HG03575 (cell line): ENCODE measurements around the gene TMUB2.

Experiments
- ATAC-seq: cut with Tn5 transposase; IDR thresholded peaks from one replicate; pipeline ENCODE4 v1.9.1; 2021; ENCODE audit not compliant: unreplicated experiment, insufficient number of reproducible peaks, low FRiP score; ENCODE audit errors: extremely low read depth

TMUB2 gene

DNA sequence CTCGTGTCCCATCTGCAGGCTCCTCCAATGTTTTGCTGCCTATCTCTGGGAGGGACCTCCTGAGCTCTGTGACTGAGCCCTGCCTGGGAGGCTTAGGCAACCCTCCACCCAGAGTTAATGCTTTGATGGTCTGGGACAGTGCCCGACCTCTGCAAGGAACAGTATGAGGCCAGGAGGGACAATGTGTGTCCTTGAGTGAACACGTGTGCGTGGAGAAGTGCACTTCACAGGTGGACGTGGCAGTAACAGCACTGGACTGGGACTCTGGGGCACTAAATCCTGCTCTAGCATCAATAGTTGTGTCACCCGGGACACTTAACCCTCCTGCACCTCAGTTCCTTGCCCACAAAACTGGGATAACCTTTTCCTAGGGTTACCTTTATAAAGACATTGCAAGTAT is 28.1 kb downstream of the TMUB2 start:
- no peak for ATAC-seq

DNA sequence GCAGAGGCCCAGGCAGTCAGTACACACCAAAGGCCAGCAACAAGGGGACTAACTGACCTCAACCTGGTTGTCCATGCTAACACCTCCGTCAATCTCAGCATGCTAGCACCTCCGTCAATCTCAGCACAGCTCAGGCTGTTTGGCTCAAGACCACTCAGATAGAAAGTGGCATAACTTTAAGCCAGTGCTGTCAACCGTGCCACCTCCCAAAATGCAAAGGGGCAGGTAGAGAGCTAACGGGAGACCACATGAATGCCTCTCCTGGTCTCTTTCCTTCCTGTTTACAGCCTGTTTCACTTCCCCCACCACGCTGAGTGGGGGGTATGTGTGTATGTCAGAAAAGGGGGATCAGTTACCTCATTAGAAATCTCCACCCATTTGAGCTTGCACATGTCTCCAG is 29.4 kb downstream of the TMUB2 start:
- ATAC-seq = no peak

DNA sequence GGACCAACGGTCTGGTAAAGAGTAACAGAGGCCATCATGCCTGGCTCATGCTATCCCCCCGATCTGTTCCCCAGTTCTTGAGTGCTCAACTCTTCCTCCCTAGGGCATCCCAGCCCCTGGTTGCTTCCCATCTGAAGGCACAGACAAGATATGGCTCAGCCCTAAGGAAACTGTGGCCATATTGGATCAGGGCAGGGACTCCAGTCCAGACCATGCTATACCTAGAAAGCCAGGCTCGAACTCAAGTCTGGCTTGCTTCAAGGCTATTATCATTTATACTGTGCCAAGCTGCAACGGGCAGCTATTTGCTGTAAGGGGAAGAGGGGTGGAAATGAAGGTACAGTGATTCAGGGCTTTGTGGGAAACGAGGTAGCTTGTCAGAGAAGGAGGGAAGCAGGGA is 29.9 kb downstream of the TMUB2 start:
- ATAC-seq = no peak

DNA sequence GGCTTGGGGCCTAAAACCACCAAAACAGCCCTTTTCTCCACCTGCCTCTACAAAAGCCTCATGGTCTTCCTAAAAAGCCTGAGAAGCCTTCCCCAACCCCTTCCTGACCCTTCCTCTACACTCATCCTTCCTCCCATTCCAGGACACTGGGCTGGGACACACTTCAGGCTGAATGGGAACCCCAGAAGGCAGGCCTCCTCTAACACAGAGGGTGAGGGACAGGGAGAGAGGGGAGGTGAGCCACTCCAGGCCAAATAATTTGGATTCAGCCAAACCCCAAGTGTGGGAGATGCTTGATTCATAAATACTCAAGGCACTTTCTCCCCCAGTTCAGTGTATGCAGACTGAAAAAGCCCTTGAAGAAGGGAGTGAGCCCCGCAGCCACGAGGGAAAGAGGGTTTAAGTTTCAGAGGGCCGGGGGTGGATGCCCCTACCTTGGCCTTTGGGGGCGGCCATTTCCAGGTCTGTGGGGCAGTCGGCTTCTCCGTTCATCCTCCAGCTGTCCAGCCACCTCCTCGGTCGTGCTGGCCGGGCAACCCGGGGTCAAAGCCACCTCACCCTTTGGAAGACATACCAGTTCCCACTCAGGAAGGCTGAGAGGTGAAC is 31.1 kb downstream of the TMUB2 start:
- no peak for ATAC-seq

DNA sequence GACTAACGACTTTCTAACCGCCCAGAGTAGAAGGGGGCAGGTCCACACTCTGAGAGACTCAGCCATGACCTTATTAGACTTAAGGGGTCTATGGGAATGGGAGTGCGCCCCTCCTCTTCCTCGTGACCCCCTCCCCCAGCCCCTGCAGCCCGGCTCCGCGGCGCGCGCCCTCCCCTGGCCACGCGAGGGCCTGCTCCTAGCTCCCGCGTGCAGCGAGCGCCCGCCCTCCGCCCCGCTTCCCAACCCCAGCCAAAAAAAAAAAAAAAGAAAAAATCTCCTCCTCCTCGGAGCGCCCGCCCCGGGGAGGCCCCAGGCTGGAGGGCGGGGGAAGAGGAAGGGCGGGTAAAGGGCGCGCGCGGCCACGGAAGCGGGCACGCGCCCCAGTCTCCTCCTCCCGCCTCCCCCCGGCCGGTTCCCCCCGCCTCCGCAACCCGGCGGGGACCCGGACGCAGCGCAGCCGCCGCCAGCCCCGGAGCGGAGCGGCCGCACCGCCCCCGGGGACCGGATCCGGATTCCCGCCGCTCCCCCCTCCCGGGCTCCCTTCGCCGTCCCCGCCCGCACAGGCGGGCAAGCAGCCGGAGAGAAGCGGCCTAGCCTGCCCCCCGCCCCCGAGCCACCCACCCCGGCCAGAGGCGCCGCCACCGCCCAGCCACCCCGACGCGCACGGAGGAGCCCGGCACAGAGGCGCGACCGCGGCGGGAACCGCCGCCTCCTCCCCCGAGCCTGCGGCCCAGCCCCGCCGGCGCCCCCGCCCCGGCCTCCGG is 31.8 kb downstream of the TMUB2 start:
- no peak for ATAC-seq

DNA sequence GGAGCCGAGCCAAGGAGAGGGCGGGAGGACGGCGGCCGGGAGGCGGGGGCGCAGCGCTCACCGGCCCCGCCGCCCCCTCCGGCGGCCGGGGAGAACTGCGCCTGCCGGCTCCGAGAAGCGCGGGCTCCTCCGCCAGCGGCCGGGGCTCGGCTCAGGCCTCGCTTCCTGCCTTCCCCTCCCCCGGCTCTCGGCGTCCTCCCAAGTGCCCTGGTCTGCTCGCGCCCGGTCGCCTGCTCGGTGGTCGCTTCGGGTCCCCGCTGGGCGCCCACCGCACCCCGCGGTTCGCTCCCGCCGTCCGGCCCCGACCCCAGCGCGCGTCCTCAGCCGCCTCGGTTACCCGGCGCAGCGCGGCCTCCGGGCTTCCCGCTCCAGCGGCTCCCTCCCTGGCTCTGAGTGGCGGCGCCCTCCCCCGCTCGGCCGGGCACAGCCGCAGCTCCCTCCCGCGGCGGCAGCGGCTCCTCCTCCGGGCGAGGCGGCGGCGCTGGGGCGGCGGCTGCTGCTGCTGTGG is 32.4 kb downstream of the TMUB2 start:
- ATAC-seq = no peak

DNA sequence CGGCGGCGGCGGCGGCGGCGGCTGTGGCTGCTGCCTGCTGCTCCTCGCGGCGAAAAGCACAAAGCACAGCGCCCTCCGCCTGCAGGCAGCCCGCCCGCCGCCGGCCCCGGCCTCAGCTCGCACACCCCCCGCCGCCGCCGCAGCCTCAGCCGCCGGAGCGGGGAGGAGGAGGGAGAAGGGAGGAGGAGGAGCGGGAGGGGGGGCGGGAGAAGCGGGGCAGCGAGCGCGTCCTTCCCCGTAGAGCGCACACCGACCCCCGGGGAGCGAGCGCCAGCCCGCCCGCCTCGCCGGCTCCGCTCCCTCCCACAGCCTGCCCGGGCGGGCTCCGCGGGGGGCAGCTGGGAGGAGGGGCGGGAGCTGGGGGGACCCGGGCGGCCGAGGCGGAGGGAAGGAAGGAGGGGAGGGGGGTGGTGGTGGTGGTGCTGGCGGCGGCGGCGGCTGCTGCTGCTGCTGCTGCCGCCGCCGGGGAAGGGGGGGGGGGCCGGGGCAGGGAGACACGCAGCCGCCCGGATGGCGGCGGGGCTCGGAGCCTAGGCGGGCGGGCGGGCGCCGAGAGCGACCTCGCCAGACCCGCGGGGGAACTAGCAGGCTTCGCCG is 32.9 kb downstream of the TMUB2 start, which contains the start of gene UBTF:
Gene UBTF, minus strand, starts transcription at position 60 of the 597 bp plus-strand sequence. CDS start 1,446 bp downstream, outside the sequence.
- no peak for ATAC-seq

DNA sequence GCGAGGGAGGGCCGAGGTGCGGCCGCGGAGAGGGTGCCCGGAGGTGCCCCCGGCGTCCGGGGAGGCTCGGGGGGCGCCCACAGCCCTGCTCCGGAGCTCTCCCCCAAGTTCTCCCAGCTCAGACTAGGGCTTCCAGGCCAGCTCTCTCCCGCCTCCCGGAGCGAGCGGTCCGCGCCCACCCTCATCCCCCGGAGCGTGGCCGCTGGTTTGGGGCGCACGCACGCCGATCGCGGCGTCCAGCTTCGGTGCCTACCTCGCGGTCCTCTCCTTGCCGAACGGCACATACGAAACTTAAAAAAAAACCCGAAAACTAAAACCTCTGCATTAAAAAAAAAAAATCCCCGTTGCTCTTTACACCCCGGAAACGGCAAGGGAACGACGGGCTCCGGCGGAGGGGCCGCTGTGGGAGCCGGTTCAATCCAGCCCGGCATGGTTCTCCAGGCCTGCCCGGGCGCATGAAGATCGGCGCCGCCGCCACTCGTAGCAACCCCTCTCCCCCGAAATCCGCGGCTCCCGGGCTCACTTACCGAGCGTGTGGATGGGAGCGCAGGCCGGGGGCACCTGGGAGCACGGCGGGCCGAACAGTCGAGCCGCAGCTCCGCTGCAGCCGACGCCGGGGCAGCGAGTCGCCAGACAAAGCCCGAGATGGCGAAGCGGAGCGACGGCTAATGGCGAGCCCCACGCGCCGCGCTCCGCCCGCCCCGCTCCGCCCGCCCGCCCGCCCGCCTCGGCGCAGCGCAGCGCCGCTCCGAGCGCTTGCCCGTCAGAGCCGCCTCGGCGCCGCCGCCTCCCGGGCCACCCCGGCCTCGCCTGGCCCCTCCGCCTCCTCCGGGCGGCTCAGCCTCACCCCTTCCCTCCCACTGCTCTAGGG is 33.7 kb downstream of the TMUB2 start:
- ATAC-seq = no peak

DNA sequence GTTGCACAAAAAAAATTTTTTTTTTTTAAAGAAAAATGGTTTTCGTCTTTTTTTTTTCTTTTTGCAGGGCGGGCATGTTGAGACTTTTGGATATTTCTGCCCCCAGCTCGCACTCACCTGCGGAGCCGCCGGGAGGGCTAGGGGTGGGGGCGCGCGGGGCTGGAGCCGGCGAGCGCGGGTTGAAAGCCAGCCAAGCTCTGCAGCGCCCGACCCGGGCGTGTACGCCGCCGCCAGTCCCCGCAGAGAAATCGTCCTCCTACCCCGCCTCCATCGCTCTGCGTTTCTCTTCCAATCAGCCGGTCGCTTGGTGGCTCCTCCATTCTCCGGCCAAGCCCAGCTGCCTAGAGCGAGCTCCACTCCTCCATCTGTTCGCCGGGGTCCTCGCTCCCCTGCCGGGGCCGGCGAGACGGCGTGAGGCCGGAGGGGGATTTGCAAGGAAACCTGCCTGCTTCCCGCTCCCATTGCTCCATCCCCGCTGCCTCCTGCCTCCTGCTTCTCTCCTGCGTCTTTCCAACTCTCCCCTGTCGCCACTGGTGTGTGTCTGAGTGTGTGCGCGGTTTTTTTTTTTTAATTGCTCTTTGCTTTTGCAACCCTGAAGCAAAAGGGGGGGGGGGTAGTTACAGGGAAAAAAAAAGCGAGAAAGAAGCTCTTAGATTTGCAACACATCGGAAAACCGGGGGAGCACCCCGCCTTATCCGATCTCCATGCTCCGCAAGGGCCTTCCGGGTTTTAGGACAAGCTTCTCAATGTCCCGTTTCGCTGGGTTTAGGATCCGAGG is 34.5 kb downstream of the TMUB2 start:
- no peak for ATAC-seq

DNA sequence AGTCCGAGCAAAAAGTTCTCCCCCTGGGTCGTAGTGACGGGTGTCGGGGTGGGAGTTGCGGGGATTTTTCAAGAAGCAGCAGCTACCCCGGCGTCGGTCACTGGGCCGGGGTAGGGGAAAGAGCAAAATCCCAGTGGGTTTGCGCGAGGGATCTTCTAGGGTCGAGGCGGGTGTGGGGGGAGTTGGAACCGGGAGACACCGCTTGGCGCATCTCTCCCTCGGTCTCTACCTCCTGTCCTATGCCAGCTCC is 35.0 kb downstream of the TMUB2 start:
- ATAC-seq = no peak

DNA sequence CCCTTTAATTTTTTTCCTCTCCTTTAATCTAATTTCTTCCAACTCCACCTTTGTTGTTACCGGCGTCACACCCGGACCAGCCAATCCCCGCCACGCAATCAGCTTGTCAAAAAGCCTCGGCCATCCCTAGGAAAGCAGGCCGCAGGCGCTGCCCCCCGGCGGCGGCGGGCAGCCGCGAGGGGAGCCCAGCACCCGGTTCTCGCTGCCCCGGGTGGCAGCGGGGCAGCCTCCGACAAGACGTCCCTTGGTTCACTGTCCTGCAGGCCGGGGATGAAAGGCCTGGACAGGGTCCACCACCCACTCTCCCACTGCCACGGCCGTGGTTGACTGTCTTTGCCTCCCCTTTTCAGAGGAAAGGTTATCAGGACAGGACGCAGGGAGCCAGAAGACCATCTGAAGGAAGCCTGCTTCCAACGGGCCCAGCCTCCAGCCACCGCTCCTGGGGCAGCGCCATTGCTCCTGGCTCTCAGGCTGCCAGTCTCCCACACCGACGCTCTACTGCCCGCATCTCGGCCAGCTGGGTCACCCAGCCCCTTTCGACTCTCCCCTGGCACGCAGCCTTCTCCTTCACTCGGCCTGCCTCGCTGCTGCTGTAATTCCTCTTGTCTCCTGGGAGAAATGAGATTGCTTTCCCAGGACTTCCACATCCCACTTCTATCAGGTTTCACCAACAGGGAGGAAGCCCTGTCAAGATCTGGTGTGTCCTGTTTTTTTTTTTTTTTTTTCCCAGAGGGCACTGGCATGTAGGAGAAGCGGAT is 35.5 kb downstream of the TMUB2 start:
- no peak for ATAC-seq

DNA sequence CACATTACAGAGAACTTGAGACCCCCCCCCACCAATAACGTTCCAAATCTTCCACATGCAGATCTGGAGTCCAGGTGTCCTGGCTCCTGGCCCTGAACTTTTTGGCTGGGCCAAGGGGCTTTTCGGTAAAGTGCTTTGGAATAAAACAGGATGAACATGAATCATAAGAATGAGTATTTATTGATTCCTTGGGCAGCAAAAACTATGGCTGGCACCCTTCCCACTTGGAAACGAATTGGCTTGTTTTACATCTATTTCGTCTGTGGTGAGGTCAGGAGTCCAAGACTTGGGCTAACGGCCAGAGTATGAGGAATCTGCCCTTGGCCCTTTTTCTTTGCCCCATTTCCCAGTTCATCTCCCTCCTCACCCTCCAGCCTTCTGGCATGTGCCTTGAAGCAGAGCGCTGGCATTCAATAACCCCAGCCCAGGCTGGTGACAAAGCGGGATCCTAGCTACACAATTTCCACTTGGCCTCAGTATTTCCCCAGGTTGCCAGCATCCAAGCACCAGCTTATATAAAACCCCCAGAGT is 36.8 kb downstream of the TMUB2 start:
- ATAC-seq = no peak

DNA sequence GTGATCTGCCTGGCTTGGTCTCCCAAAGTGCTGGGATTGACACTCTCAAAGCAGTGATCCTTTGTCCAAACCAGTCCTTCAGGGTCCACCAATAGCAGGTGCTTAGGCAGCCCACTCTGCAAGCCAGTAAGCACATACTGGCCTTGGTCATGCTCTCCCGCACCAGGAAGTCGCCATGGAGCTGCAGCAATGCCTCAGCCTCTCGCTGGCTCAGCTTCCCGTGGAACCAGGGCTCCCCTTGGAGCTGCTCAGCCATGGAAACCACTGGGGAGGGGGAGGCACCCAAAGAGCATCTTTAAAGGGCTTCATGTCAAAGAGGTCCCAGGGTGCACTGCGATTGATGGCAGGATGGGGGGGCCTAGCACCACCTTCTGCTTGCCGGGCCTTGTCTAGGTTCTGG is 42.3 kb downstream of the TMUB2 start:
- no peak for ATAC-seq

DNA sequence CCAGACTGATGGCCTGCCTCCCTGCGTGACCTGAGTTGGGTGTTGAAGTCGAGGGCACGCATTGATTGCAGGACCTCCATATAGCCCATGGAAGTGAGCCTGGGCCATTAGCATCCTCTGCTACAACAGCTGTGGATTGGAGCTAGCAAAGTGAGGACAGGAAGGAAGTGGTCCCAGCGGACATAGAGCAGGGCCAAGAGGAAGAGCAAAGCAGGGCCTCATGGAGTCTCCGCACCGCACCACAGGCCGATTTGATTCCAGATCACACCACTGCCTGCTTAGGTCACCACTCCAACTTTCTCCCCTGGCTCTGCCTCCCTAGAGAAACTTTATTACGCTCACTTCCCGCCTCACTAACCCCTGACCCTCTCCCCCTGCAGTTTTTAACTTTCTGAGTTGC is 43.4 kb downstream of the TMUB2 start:
- no peak for ATAC-seq

DNA sequence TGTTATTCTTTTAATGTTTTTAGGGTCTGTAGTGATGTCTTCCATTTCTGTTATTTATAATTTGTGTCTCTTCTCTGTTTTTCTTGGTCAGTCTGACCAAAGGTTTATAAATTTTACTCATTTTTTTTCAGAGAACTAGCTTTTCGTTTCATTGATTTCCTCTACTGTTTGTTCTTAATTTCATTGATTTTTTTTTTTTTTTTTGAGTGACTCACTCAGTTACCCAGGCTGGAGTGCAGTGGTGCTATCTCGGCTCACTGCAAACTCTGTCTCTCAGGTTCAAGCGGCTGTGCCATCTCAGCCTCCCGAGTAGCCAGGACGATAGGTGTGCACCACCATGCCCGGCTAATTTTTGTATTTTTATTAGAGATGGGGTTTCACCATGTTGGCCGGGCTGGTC is 45.3 kb downstream of the TMUB2 start:
- ATAC-seq = no peak

DNA sequence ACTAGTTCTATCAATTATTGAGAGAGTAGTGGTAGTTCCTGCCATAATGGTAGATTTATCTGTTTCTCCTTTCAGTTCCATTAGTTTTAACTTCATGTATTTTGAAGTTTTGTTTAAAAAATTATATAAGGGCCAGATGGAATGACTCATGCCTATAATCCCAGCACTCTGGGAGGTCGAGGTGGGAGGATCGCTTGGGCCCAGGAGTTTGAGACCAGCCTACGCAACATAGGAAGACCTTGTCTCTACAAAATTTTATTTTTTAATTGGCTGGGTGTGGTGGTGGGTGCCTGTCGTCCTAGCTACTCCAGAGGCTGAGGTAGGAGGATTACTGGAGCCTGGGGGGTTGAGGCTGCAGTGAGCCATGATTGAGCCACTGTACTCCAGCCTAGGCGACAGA is 46.8 kb downstream of the TMUB2 start:
- no peak for ATAC-seq

DNA sequence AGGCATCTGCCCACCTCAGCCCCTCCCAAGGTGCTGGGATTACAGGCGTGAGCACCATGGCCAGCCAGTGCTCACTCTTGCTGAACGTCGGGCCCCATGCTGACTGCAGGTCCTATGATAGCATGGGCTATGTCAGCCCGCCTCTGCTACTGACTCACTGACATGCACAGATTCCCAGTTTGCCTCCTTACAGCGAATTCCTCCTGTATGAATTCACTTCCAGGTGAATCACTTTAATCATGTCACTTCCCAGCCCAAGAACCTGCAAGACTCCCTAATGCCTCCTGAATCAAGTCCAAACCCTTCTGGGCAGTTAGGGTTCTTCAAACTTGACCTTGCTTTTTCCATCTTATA is 48.8 kb downstream of the TMUB2 start:
- ATAC-seq = no peak

DNA sequence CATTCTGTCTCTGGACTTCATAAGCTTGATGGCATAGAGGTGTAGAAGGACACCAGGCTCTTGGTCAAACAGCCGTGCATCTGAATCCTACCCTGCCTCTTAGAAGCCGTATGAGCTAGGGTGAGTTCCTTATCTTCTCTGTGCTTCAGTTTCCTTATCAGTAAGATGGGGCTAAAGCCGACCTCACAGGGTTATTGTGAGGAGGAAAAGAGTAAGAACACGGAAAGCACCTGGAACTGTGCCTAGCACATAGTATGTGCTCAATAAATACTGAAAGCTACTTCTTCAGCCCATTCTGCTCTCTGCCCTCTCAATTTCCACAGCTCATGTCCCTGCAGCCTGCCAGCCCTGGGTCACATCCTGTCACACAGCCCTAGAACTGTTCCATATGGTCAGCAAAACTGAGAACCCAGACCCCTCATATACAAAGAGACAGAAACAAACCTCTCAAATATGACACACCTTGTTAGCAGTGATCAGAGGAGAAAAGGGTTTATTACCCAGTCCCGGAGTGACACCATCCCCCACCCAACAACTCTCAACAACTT is 49.7 kb downstream of the TMUB2 start:
- no peak for ATAC-seq
